HG02870 (cell line): ENCODE measurements around the gene GPRASP1.
"Not testable (repeated sequence)": the region's sequence is repeated elsewhere in the genome, so short reads cannot be mapped to it uniquely, and the experiment has no call there.

Experiments
- ATAC-seq: cut with Tn5 transposase; IDR thresholded peaks from one replicate; pipeline ENCODE4 v1.9.1; 2021; ENCODE audit warnings: mild to moderate bottlenecking, moderate library complexity; ENCODE audit not compliant: unreplicated experiment

The GPRASP1 gene, protein sequence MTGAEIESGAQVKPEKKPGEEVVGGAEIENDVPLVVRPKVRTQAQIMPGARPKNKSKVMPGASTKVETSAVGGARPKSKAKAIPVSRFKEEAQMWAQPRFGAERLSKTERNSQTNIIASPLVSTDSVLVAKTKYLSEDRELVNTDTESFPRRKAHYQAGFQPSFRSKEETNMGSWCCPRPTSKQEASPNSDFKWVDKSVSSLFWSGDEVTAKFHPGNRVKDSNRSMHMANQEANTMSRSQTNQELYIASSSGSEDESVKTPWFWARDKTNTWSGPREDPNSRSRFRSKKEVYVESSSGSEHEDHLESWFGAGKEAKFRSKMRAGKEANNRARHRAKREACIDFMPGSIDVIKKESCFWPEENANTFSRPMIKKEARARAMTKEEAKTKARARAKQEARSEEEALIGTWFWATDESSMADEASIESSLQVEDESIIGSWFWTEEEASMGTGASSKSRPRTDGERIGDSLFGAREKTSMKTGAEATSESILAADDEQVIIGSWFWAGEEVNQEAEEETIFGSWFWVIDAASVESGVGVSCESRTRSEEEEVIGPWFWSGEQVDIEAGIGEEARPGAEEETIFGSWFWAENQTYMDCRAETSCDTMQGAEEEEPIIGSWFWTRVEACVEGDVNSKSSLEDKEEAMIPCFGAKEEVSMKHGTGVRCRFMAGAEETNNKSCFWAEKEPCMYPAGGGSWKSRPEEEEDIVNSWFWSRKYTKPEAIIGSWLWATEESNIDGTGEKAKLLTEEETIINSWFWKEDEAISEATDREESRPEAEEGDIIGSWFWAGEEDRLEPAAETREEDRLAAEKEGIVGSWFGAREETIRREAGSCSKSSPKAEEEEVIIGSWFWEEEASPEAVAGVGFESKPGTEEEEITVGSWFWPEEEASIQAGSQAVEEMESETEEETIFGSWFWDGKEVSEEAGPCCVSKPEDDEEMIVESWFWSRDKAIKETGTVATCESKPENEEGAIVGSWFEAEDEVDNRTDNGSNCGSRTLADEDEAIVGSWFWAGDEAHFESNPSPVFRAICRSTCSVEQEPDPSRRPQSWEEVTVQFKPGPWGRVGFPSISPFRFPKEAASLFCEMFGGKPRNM (N-terminal part only)

DNA sequence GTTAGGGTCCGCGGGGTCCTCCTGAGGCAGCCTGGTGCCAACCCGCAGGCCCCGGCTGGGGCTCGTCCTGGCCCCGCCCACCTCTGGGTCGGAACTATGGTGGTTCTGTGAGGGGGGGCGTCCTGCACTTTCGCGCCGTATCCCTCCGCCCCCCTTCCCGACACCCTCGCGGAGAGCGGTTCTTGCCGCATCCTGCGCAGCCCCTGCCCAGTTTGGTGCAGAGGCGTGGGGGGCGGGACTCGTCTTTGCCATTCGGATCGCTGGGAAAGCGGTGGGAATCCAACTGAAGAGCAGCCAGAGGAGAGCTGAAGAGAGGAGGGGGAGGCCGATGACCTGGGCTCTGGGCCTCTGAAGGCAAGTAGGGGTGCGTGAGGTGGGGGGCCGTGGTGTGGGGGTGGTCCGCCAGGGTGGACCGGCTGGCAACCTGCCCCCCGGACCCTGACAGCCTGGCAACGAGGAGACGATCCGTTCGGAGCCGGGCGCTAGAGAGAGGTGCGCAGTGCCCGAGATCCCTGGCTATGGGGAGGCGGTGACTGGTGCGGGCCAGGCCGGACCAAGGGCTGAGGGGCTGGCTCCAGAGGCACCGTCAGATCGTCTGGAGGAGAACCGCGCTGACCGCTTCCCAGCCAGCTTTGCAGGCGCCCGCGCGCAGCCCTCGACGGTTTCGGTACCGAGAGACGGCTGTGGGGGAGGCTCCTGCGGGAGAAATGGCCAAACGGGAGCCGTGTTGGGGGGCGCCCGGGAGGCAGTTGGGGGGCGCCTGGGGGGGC is at the start of gene GPRASP1:
Gene GPRASP1 (plus strand): TSS at position 242 of the 770 bp plus-strand sequence. CDS start 2,431 bp downstream, outside the sequence.
- peak; percentile 36 for ATAC-seq

DNA sequence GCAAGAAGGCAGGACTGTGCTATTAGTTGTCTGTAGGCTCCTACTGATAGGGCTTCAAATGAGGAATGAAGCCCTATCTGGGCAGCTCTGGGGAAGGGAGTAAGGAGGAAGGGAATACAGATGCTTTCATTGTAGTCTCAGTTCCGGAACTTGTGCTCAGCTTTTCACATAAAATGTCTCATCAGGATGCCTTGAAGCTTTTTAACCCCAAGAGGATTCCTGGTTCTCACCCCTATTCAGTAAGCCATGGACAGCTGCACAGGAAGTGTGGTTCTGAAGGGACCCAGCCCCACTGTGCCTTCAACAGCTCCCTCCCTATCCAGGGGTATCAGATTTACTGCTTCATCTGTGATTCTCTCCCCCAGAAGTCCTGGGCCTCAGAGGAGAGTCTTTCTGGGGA is 47.0 kb upstream of the GPRASP1 start:
- ATAC-seq: no peak

DNA sequence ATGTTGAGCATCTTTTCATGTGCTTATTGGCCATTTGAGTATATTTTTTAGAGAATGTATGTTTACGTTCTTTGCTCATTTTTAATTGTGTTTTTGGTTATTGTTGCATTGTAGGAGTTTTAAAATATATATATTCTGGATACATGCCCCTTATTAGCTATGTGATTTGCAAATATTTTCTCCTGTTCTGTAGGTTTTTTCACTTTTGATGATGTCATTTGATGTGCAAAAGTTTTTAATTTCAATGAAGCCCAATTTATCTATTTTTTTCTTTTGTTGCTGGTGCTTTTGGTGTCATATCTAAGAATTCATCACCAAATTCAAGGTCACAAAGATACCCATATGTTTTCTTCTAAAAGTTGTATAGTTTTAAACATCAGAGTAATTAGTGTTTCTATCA is 45.2 kb upstream of the GPRASP1 start:
- no peak for ATAC-seq

DNA sequence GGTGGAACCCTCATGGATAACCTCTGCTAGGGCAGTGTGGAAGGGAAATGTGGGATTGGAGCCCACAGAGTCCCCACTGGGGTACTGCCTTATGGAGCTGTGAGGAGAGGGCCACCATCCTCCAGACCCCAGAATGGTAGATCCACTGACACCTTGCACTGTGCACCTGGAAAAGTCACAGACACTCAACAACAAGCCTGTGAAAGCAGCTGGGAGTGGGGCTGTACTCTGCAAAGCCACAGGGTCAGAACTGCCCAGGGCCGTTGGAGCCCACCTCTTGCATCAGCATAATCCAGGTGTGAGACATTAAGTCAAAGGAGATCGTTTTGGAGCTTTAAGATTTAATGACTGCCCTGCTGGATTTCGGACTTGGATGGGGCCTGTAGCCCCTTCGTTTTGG is 40.4 kb upstream of the GPRASP1 start:
- ATAC-seq: no peak

DNA sequence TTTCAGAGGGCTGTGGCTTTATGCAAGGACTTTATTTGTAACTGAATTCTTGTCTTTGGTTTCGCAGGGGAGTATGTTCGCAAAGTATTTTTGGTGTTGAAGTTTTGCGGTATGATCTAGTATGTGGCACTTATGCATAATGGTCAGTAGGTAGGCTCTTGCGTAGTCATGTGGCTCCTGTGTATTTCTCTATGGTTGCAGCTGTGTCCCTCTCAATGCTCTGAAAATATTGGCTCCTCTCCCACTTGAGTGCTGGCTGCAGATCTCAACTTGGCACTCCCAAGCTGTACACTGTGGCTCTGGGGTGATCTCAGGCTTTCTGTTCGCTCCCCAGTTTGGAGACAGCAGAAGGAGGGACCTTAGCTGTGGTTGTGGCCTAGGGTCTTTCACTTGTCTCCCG is 27.2 kb upstream of the GPRASP1 start:
- no peak for ATAC-seq

DNA sequence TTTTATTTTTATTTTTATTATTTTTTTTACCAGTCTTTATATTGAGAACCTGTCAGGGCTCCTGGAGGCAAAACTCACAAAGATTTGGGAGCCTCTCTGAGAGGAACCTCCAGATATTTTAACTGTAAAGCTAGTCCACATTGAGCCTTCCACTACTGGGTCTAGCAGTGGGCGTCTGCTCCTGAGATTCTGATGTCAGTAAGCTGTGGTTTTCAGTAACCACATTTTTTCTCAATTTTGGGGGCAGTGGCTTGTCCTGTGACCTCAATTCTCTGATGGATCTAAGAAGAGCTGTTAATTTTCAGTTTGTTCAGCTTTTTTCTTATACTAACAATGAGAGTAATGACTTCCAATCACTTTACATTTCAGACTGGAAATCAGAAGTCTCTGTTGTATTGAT is 23.6 kb upstream of the GPRASP1 start:
- ATAC-seq: peak; percentile 67

DNA sequence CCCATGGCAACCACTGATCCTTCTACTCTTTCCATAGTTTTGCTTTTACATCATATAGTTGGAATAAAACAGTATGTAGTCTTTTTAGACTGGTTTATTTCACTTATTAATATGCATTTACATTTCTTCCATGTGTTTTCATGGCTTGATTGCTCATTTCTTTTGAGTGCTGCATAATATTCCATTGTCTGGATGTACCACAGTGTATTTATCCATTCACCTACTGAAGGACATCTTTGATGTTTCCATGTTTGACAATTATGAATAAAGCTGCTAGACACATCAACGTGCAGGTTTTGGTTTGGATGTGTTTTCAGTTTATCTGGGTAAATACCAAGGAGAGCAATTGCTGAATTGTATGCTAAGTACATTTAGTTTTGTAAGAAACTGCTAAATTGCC is 13.7 kb upstream of the GPRASP1 start:
- ATAC-seq: no peak

DNA sequence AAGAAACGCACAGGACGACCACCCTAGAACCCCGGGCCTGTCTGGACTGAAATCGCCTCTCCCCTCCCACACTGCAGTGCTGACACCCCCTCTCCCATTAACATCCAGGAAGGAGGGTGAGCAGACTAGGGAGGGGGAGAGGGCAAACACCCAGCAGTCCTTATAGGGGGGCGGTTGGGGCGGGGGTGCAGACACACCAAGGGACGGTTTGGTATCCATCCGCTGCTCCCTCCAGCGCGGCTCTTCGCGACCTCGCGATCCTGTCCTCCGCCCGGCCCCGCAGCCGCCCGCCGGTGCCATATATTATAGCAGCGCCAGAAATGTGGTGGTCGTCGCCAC is 411 bp upstream of the GPRASP1 start:
- no peak for ATAC-seq

DNA sequence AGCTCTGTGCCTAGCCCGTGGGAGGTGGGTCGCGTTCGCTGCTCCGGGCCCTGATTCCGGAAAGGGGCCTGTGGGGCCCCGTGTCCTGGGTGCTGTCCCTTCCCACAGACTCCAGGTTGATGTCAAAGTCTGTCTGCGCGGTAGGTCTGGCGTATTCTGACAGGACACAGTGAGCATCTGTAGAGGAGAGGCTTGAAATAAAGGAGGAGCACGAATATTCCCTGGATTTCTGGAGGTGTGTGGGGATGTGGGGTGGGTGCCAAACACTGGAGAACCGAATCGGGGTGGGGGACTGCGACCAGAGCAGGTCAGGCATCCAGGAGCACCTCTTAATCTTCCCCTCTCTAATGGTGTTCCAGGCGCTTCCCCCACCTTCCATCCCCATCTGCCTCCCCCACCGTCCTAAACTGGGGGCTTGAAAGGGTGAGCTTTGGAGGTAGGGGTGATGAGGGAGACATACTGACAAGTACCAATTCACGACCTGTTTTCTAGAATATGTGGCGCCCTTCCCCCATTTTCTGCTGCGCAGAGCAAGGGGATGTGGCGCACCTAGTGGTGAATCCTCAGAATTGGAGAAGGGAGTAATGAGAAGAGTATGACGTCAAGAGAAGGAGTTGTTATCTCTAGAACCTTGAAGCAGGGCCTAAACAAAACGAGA is 877 bp downstream of the GPRASP1 start:
- ATAC-seq: peak; percentile 77

DNA sequence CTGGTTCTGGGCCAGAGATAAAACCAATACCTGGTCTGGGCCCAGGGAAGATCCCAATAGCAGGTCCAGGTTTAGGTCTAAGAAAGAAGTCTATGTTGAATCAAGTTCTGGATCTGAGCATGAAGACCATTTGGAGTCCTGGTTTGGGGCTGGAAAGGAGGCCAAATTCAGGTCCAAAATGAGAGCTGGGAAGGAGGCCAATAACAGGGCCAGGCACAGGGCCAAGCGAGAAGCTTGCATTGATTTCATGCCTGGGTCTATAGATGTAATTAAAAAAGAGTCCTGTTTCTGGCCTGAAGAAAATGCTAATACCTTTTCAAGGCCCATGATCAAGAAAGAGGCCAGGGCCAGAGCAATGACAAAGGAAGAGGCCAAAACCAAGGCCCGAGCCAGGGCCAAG is 3.4 kb downstream of the GPRASP1 start:
- ATAC-seq: no peak

DNA sequence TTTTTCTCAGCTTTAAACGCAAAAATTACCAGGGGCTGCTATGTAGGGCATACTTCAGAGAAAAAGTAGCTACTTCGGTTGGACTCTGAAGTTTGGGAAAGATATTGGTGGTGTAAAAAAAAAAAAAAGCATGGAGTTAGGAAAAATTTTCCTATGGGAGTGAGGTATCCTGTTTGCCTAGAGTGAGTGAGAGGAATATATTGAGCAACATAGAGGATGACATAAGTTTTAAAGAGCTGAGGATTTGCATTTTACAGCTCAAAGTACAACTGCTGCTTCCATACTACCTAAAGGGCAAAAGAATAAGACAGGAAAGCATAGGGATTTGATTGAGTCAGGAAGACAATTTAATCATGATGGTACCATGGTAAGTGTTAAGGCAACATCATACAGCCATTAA is 7.3 kb downstream of the GPRASP1 start:
- no peak for ATAC-seq

DNA sequence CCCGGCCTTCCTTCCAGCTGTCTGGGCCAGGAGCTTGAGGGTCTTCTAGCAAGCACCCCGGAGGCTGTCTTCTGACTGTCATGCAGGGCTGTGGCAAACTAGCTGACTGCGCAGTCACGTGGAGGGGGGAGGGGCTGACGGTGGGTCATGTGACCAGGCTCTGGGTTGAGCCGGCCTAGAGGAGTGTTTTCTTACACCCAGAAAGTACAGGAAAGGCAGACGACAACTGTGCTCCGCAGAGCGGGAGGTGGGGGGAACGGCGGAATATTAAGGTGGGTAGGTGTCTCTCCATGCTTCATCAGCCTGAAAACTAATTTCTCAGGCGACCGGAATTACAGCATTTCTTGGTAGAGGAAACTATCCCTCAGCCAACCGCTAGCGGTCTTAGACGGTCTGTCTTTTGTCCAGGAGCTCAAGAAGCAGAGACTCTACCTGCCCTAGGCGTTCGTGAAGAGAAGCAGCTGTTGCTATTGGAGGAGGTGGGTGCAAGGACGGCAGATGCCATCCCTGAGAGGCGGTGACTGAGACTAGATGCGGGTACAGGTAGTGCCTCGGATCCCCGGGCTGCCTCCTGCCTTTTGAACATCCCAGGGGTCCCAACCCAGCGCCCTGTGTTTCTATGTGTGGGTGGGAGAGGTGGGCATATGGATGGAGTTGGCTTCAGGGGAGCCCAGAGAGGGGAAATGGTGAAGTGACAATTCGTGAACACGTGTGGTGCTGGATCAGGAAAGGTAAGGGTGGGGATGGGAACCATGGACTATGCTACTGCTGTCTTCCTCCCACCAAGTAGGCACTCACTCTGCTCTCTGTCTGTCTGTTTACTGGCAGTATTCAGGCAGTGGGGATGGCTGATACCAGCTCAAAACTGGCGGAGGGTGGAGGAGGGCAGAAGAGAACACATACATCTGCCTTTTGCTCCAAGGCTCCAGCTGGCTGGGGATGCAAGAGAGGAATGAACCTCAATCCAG is 8.8 kb downstream of the GPRASP1 start:
- peak; percentile 93 for ATAC-seq

DNA sequence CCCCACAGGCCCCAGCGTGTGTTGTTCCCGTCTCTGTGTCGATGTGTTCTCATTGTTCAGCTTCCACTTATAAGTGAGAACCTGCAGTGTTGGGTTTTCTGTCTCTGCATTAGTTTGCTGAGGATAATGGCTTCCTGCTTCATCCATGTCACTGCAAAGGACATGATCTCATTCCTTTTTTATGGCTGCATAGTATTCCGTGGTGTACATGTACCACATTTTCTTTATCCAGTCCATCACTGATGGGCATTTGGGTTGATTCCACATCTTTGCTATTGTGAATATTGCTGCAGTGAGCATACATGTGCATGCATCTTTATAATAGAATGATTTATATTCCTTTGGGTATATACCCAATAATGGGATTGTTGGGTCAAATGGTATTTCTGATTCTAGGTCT is 12.5 kb downstream of the GPRASP1 start:
- ATAC-seq: not testable (repeated sequence)

DNA sequence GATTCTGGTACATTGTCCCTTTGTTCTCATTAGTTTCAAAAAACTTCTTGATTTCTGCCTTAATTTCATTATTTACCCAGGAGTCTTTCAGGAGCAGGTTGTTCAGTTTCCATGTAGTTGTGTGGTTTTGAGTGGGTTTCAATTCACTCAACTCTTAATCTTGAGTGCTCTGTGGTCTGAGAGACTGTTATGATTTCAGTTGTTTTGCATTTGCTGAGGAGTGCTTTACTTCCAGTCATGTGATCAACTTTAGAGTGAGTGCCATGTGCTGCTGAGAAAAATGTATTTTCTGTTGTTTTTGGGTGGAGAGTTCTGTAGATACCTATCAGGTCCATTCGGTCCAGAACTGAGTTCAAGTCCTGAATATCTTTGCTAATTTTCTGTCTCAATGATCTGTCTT is 15.8 kb downstream of the GPRASP1 start:
- not testable (repeated sequence) for ATAC-seq

DNA sequence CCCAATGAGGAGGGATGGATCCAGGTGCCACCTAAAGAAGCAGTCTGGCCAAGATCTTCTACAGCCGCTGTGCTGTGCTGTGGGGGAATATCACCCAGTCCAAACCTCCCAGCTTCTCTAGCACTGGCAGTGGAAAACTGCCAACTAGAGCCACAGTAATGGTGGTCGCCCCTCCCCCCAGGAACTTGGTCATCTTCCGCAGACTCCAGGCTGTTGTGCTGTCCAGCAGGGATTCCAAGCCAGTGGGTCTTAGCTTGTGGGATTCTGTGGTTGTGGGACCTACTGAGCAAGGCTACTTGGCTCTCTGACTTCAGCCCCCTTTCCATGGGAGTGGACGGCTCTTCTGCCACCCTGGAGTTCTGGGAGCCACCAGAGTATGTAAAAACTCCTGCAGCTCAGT is 18.2 kb downstream of the GPRASP1 start:
- ATAC-seq: no peak

DNA sequence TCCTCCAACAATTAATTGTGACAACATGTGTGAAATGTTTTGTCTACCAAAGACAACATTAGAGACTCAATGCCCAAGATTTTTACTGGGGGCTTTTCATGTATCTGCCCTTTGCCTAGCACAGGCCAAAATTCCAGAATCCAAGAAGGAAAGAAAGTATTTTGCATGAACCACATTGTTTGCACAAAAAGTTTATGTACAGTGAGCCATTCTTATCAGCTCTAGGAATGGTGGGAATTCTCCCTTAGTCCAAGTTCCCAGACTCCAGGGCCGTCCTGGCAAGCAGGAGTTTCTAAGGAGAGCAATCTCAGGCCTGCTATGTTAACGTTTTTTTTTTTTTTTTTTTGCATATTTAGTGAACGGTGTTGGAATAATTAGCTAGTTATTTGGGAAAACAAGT is 21.6 kb downstream of the GPRASP1 start:
- no peak for ATAC-seq

DNA sequence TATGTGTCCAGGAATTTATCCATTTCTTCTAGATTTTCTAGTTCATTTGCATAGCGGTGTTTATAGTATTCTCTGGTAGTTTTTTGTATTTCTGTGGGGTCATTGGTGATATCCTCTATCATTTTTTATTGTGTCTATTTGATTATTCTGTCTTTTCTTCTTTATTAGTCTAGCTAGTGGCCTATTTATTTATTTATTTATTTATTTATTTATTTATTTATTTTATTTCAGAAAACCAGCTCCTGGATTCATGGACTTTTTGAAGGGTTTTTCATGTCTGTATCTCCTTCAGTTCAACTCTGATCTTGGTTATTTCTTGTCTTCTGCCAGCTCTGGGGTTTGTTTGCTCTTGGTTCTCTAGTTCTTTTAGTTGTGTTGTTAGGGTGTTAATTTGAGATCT is 26.2 kb downstream of the GPRASP1 start:
- not testable (repeated sequence) for ATAC-seq

DNA sequence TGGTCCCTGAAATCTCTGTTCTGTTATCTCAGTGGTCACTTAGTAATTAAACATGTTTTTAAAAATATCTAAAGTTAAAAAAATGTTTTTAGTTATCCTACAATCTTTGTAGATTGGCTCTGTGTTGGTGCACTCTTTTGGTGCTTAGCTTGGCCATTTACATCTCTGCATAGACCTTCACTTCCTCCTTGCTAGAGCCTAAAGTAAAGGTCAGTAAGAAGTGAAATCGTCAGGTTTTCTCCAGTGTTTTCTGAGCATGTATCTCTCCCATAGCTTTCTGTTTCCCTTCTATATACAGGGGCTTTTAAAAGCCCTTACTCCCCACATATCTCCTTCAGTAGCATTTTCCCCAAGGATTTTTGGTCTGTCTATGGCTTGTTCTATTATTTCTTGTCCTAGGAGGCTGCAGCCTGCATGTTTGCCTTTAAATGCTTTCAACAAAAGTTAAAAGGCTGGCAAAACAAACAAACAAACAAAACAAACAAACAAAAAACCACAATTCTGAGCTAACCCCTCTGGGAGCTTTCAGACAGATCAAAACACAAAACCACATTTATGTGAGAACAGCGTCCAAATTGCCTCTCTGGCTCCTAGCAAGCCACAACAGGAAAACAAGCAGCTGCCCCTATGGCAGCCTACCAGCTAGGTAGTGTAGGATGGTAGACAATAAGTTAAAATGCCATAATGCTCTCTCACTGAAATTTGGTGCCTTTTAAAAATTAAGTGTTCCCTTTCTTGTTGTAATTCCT is 33.7 kb downstream of the GPRASP1 start:
- ATAC-seq: no peak

DNA sequence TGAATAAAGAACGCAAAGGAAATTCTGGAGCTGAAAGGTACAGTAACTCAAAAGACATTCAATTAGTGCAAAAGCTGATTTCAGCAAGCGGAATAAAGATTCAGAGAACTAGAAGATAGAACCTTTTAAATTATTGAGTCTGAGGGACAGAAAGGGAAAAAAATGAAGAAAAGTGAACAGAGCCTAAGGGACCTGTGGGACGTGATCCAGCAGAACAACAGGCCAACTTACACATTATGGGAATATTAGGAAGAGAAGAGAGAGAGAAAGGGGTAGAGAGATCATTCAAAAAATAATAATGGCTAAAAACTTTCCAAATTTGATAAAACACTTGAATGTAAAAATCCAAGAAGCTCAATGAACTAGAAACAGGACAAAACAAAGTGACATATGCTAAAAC is 43.5 kb downstream of the GPRASP1 start:
- no peak for ATAC-seq
